SIG-M5 (cell line): ENCODE data around the gene RBM7.
A peak's percentile ranks its signal among the peaks of the same experiment; 100 is the strongest.

Source experiments
- DNase-seq: peaks from one replicate; lab custom pipeline; 2025; lab: John Stamatoyannopoulos, UW

The RBM7 gene

DNA sequence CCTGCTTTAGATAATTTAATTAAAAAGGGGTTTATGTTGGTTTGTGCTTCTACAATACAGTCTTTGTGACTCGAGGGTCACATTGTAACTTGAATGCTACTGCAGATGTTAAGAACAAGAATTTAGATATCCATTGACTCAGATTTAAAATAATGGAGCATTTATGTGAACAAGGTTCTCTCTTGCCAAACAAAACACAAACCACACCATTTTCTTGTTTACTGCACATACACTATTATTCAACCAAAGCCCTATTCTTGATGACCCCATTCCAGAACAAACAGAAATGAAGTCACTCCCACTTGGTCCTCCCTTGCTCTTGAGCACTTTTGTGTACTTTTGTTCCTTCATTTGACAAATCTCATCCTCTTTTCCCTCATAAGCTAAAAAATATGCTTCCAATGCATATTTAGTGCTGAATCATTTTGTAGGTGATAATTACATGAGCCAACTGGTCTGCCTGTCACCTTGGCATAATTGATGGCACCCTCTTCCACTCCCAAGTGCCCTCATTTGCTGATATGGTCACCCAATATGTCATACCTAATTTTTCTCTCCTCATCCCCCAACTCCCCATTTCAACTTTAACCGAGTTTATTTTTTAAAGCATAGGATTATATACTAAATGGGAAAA lies 3.0 kb upstream of the RBM7 start:
- DNase-seq = no peak

DNA sequence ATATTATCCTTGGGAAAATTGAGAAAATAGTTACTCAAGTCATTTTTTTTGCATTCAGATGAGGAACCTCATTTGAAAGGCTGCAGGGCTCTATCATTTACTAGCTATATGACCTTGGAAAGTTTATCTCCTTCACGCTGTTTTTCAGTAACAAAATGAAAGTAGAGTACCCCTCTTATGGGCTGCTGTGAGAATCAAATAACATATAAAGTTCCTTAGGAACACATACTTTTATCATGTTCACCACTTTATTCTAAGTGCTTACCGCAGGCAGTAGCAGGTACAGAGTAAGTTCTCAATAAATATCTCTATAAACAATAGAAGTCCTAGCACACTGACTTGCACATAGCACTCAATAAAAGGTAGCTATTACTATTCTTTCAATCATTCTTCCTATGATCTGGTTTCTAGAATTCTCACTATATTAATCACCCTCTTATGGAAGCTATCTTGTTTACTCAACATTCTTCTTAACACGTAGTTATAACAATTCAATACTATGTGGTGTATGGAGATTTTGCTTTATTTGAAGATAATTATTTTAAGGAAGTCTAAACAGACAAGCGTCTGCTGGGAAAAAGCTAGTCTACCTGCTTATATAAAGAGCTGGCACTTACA lies 2.1 kb upstream of the RBM7 start:
- no peak for DNase-seq

DNA sequence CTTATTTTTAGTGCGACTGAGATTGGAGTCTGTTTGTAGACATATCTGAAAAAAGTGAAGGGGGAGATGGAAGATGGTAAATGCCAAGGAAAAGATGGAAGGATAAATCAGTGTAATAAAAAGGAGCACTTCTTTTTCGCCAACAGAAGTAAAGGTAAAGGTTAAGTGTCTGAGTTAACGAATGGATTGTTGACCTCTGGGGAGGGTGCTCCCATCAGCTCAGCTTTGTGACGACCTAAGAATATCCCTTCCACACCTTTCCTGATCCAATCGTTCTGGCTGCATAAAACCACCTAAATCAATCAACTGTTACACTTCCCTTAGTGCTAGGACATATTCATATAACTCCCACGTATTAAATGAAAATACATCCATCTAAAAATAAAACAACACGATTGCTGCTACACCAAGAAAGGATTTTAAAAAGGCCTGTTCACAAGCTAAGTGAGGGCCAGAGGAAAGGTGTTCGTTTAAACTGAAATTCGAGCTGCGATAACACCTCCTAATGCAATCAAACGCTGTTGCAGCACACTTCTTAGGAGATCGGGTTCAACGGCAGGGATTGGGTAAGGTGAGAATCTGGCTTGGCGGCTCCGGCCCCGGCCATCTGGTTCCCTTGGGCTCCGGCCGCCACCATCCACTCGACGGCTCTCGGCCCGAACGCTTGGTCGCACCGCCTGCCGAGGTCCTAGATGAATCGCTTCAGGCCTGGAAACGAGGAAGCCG lies 813 bp upstream of the RBM7 start:
- DNase-seq = no peak

DNA sequence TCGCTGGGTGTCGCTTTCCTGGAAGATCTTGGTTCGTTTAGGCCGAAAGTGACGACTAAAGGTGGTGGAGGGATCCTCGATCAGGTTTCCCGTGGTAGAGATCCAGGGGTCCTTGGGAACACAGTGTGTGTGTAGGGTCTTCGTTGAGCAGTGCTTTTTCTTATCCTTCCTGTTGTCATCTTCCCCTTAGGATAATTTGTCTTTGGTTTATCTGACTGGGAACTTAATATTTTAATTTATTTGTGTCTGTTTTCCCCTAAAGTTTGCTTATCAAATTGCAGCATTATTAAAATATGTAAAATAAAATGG lies 403 bp downstream of the RBM7 start:
- no peak for DNase-seq

DNA sequence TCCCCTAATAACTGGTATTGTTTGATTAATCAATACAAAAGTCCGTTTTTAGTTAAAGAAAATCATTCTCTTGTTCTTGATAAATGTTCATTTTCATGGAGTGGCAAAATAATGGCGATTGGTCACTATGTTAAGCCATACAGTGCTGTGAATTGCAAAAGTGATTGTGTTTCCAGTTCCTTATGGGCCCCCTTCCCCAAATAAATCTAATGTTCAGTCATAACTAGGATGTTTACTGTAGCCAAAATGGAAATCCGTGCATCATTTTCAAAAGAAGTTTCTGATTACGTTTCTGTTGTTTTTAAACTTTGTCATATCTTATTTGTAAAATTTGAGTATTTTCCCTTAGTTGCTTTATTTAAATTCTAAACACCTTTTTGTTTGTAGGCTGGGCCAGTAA lies 845 bp downstream of the RBM7 start:
- no peak for DNase-seq

DNA sequence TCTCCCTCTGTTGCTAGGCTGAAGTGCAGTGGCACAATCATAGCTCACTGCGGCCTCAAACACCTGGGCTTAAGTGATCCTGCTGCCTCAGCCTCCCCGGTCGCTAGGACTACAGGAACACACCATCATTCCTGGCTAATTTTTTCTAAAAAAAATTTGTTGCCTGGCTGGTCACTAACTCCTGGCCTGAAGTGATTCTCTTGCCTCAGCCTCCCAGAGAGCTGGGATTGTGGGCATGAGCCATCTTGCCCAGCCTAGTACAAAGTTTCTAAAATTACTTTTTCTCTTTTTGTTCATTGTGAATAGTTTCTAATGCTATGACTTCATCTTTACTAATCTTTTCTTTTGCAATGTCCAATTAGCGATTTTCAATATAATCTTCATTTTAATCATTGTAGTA lies 12.5 kb downstream of the RBM7 start:
- DNase-seq = no peak

DNA sequence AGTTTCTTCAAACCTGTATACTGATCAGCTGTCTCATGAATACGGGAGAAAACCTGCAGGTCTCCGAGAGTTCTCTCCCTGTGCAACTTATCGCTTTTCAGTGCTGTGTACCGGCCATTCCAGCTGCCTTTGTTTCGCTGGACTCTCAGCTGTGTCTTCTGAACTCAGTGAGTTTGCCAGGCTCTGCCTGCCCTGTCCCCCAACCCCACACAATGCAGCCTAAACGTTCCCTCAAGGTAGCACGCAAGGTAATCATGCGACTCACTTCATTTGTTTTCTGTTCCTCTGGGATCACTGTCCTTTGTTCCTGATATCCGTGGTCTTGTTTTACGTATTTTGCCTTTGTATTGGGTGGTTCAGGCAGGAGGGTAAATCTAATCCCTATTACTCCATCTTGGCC lies 13.5 kb downstream of the RBM7 start:
- no peak for DNase-seq

DNA sequence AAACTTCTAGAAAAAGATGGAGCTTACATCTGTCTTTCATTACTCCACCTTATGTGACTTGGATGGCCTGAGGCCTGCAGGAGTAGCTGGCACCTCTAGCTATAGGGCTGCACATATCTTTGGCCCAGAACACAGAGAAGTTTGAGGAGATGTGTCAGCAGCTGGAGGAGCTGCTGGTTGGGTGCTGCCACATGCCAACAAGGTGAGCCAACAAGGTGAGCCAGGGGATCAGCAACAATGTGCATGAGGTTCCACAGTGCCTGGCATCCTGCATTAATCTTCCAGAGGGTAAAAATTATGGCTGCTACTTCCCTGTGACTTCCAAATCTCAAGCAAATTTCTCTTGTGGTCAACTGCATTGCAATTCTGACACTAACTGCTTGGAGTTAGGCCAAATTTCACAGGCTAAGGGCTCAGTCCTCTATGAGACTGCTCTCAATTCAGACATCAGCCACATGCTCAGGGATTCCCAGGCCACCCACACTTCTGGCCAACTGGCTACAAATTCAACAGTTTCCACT lies 16.0 kb downstream of the RBM7 start:
- no peak for DNase-seq

DNA sequence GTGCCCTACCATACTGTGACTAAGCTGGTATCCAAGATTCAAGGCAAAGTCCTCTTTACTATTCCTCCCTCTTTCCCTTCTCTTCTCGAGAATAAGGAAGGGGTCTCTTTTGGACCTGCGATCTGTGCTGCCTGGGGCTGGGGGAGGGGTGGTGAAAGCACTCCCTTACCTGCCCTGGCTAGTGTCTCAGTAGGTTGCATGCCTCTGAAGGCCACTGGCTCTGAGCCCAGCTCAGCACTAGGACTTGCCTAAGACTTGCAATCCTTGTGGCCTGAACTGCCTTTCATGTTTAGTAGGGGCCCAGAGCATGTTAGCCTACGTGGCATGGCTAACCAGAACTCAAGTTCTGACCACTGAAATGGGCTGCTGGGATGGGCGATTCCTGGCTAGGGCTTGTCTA lies 25.8 kb downstream of the RBM7 start:
- no peak for DNase-seq

DNA sequence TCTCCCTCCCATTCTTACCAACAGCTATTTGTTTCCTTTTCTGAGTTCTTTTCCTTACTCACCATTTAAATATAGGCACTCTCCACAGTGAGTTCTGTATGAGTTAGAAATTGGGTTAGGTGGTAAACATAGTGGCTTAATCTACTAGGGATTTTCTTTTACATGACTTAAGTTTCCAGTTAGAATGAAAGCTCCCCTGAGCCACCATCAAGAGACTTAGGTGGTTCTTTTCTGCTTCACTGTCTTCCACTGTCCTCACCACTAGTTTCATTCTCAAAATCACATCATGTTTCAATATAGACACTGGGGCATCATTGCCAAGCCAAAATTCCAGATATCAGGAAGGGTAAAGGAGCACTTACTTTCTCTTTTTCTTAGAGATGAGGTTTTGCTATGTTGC lies 29.8 kb downstream of the RBM7 start:
- DNase-seq = no peak

DNA sequence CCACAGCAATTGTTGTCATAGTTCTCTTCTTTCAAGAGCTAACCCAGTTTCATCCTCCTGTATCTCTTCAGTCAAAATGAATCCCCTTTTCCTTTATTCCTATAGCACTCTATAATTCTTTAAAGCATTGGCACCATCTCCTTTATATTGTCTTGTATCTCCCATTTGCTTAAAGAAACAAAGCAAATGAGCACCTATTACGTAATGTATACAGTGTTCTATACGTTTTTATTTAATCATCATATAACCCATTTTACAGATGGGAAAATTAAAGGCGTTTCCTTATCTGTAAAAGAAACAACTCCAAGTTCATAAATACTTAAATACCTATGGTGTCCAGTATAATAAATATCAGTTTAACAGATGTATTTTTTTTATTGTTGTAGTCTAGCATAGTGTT lies 32.4 kb downstream of the RBM7 start:
- DNase-seq = no peak

DNA sequence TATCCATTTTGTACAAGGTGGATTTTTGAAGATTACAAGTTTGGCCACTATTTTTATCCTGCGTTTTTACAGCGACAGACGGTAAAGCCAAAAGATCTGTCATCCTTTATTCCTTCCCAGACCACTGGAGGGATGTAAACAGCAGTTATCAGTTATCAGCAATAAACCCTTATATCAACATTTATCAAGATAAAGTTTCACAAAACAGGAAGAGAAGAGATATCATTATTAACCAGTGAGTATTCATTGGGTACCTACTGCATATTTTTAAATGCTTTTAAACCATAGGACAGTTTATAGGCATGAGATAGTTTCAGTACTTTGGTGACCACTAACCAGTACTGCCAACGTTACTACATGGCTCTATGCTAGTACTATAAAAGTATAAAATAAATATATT lies 32.9 kb downstream of the RBM7 start:
- no peak for DNase-seq

DNA sequence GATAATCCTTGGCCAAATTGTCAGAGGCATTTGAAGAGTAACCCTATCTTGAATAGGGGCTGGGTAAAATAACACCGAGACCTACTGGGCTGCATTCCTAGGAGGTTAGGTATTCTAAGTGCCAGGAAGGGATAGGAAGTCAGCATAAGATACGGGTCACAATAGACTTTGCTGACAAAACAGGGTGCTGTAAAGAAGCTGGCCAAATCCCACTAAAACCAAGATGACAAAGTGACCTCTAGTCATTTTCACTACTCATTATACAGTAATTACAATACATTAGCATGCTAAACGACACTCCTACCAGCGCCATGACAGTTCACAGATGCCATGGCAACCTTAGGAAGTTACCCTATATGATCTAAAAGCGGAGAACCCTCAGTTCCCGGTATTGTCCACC lies 37.8 kb downstream of the RBM7 start:
- DNase-seq = no peak

DNA sequence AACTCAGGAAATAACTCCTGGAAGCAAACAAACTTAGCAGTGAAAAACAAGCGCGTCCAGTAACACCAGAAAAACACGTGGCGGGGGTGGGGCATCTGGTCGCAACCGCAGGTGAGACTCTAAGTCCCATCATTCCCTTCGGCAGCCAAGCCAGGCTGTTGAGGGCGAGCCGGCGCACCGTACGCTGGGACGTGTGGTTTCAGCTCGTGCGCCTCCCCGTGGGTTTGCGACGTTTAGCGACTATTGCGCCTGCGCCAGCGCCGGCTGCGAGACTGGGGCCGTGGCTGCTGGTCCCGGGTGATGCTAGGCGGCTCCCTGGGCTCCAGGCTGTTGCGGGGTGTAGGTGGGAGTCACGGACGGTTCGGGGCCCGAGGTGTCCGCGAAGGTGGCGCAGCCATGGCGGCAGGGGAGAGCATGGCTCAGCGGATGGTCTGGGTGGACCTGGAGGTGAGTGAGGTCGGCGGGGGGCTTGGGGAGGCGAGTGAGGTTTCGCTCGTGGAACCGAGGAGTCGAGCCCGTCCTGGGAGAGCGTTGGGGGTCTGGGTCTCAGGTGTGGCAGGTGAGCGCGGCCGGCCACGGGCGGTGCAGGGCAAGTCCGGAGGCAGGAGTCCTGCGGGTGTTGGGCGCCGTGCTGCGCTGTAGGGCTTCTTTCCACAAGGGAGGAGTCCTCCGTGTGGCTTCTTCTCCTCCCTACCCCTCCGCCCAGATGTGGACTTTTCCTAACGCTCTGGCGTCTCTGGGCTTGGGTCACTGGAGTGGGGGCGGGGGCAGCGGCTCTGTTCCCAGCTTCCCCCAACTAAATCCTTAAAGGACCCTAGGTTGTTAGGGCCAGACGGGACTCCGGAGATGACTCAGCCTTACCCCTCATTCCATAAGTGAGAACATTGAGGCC lies 39.0 kb downstream of the RBM7 start, which contains the start of gene REXO2:
TSS of gene REXO2 (plus strand) at position 239 of the 892 bp plus-strand sequence. CDS start at position 301, 62 bp downstream.
- peak; percentile 63 for DNase-seq

DNA sequence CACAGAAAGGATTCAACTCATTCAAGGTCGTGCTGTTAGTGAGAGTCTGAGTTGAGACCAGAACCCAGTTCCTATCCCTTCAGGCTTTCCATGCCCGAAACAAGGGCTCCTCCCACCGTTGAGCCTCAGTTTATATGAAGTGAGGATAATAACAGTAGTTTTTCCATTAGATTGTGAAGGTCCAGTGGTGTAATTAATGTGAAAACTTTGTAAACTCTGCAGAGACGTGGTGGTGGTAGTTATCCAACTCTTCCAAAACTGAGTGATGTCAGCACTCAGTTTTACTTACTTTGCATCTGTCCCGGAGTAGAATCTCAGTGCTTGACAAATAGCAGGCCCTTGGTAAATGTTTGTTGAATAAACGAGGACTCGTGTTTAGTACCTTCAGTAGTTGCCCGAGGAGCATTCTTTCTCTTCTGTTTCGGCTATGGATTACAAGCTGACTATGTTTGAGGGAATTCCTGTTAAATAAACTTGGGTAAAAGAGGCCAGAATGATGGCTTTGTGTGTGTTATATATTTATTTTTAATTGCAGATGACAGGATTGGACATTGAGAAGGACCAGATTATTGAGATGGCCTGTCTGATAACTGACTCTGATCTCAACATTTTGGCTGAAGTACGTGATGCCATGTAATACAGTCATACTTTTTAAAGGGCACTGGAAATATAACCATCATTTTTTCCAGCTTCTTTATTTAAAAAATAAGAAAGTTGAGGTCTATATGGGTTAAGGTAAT lies 39.8 kb downstream of the RBM7 start:
- DNase-seq = no peak

DNA sequence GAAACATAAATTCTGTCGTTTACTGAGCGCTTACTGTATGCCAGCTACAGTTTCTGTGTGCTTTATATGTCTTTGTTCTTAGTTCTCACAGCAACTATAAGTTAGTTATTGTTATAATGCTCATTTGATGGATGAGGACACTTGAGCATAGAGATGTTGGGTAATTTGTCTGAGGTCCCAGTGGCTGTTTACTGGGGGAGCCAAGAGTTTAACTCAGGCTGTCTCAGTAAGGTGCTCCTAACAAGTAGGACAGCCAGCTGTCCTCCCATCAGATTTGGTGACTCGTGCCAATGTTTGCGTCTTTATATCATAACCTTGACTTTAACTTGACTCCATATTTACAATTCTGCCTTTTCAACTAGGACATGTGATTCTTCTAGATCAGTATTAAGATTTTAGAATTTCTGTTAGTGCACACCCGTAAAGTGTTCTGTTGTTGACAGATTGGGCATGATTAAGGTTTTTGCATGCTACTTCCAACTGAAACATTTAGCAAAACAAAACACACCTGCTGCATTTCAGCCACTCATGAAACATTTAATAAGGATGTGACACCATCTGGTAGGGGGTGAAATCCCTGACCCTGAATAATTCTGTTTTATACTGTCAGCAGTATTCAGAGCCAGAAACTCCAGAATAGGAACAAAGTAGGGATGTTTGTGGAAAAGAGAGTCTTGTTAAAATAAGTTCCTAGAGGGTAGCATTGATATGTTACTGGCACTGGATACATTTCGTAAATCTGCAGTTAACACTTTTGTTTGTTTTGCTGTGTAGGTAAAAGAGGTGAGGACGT lies 40.7 kb downstream of the RBM7 start:
- DNase-seq = no peak

DNA sequence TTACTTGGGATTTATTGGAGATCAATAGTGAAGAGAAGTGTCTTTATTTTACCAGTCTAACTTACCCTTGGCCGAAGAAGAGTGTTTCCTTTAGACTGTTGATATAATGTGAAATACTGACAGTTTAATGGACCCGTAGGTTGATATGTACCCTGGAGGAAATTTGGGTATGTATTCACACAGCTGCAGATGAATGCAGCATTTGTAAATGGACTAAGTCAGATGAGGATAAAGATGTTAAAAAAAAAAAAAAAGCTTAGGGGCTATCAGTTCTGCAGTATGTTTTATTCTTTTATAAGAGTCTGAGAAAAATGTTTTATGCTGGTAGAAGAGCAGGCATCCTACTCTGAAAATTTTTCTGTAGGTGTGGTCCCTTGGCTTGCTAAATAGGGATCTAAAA lies 41.5 kb downstream of the RBM7 start:
- no peak for DNase-seq

DNA sequence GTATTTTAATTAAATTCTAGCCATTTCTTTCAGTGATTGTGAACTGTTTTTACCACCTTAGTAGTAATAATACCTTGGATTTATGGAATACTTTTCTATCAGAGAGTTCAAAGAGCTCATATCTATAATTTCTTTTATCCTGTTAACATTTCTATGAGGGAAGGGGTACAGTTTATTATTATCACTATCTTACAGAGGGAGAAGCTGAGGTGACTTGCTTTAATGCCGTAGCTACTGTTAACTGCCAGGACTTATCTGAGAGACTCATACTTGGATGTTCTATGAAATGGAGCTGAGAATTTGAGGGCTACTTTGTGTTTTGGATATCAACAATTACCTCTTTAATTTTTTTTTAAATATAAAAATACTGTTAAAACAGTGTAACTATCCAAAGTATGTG lies 42.1 kb downstream of the RBM7 start:
- no peak for DNase-seq

DNA sequence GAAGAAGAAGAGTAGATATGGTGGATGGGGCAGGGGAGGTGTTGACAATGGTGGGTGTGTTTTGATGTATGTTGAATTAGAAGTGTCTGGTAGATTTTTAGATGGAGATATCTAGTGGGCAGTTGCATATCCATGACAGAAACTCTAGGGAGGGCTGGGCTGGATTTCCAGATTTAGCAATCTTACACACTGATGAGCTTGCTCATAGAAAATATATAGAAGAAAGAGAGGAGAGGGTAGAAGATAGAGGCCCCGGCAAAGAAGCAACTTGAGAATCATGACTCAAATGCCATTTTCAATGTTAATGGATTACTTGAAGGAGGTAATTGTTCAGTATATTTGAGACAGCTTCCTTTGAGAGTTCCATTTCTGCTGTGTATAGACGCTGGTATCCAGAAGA lies 47.0 kb downstream of the RBM7 start:
- DNase-seq = no peak

DNA sequence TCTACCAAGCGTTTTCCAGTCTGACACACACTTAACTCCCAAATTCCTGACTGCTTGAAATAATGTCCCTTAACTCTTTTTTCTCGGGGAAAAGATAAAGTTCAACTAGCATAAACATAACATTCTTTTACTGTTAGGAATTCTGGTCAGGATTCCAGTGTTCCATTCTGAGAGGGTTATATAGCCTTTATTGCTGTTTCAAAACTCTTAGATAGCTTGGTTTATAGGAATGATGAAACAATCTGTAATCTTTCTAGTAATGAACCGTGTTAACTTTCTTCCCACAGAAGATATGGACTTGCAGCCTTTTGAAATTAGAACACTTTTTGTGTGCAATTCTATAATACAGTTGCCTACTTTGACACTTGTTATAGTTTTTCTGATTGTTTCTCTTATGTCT lies 47.4 kb downstream of the RBM7 start:
- no peak for DNase-seq
